Esophagus squamous epithelium (tissue), 4 donors: ENCODE measurements around the gene GPC5.

ENCODE experiments used
- CTCF ChIP-seq, 6 experiments: fragments of 450-650 bp in 4 of 6; fragments of 200-600 bp in 2 of 6; sonication (generic) in 2 of 6; IDR thresholded peaks; one replicate each; pipeline ENCODE4 v1.5.1; 2016 to 2019; ENCODE audit warnings: antibody characterized with exemption in 6 of 6, mild to moderate bottlenecking in 4 of 6, moderate library complexity in 4 of 6
- POLR2A ChIP-seq, 4 donors: fragments of 450-650 bp; IDR thresholded peaks; one replicate each; pipeline ENCODE4 v1.6.1; 2017; ENCODE audit warnings: antibody characterized with exemption in 4 of 4, mild to moderate bottlenecking in 4 of 4, moderate library complexity in 3 of 4

- TF ChIP-seq CTCF (IDR thresholded peaks at IDR 0.05) (no peak), POLR2A (IDR thresholded peaks at IDR 0.05) (no peak)
These were observed 1429.1 kb downstream of the GPC5 start for GRCh38 chr13:92827503-92827902.
